Lower lobe of right lung (tissue), 2 donors: ENCODE results near the gene PDE4B. TPM values are rescaled to one million over a fixed set of nuclear protein-coding genes. Genes with fewer than 3 reads are reported as not detected.

ENCODE experiments used
- ATAC-seq, 2 donors: fragments of 200-7000 bp; cut with Tn5 transposase; one replicate each; pipeline ENCODE4 v1.9.1; 2020 to 2022; ENCODE audit warnings: mild to moderate bottlenecking in 2 of 2, moderate library complexity in 2 of 2
- DNase-seq: peaks from one replicate; pipeline ENCODE4 v3.0.0-alpha.2; 2020
- H3K27ac ChIP-seq: fragments of 200-600 bp; one replicate; pipeline ENCODE4 v1.8.0; 2022
- H3K27me3 ChIP-seq: fragments of 200-600 bp; one replicate; pipeline ENCODE4 v1.8.0; 2022; ENCODE audit warnings: low read depth
- H3K36me3 ChIP-seq: fragments of 200-600 bp; one replicate; pipeline ENCODE4 v1.8.0; 2022; ENCODE audit warnings: mild to moderate bottlenecking
- H3K4me1 ChIP-seq: fragments of 200-600 bp; one replicate; pipeline ENCODE4 v1.8.0; 2022
- H3K4me3 ChIP-seq: fragments of 200-600 bp; one replicate; pipeline ENCODE4 v1.8.0; 2022; ENCODE audit warnings: mild to moderate bottlenecking
- H3K9me3 ChIP-seq: fragments of 200-600 bp; one replicate; pipeline ENCODE4 v1.8.0; 2022
- CTCF ChIP-seq: fragments of 200-600 bp; IDR thresholded peaks from one replicate; pipeline ENCODE4 v1.8.0; 2022; ENCODE audit warnings: antibody characterized with exemption, mild to moderate bottlenecking
- intact Hi-C: fragments of 100-400 bp; cut with DNase I; formaldehyde crosslinking; loops from one replicate; pipeline ENCODE4 v1.11.0; 2022
- total RNA-seq: library from RNA; stranded (reverse); fragmentation: NEBNext Ultra II Directional; extraction: Animal tissue kit (Norgen Biotek cat#: 25700); gene quantifications from one replicate; pipeline ENCODE4 v1.2.1, GENCODE V29; 2021
- donor health status: DM: no; HTN: yes; CAD: no; lungs with severe emphysema.

PDE4B gene
- total RNA-seq, 1 donor from 2014 or later: 26.9 TPM

GRCh38 chr1:66231681-66232463 is 439.2 kb downstream of the PDE4B start:
- Histone ChIP-seq H3K27ac (no peak overlapping the region), H3K9me3 (no peaks in the 10 kb centered on the region), H3K4me3 (no peak overlapping the region), H3K36me3 (no peaks in the 10 kb centered on the region), H3K27me3 (no peaks in the 10 kb centered on the region), H3K4me1 (no peaks in the 10 kb centered on the region)
- TF ChIP-seq CTCF: no peak
- ATAC-seq (no peak), DNase-seq (no peak)
- intact Hi-C loops: no loop called here

GRCh38 chr1:66237042-66237441 is 444.3 kb downstream of the PDE4B start:
- H3K4me3 ChIP-seq: no peak overlapping the region
- ATAC-seq: no peak
- no peak for DNase-seq
- H3K9me3 ChIP-seq: no peaks in the 10 kb centered on the region
- H3K36me3 ChIP-seq: no peaks in the 10 kb centered on the region
- no peak for TF ChIP-seq CTCF
- no peaks in the 10 kb centered on the region for H3K27me3 ChIP-seq
- no peaks in the 10 kb centered on the region for H3K4me1 ChIP-seq
- intact Hi-C loops: no loop called here
- no peak overlapping the region for H3K27ac ChIP-seq

- H3K4me3 ChIP-seq: no peak overlapping the region
- ATAC-seq (no peak), DNase-seq (no peak)
- intact Hi-C loops: no loop called here
- no peaks in the 10 kb centered on the region for H3K9me3 ChIP-seq
- TF ChIP-seq CTCF: no peak
- no peak overlapping the region for H3K27ac ChIP-seq
- no peaks in the 10 kb centered on the region for H3K36me3 ChIP-seq
- H3K27me3 ChIP-seq: no peaks in the 10 kb centered on the region
- H3K4me1 ChIP-seq: no peaks in the 10 kb centered on the region
These were observed 445.2 kb downstream of the PDE4B start for GRCh38 chr1:66237722-66238479.

- DNase-seq (no peak), ATAC-seq (no peak)
- intact Hi-C loops: loop anchor here (5.0 kb wide), 1 partner anchor 278 kb away; no protein-coding TSS in a partner anchor
- no peak overlapping the region for H3K4me3 ChIP-seq
- H3K36me3 ChIP-seq: no peaks in the 10 kb centered on the region
- no peaks in the 10 kb centered on the region for H3K27me3 ChIP-seq
- no peak for TF ChIP-seq CTCF
- H3K27ac ChIP-seq: no peak overlapping the region
- H3K4me1 ChIP-seq: no peaks in the 10 kb centered on the region
- H3K9me3 ChIP-seq: no peaks in the 10 kb centered on the region
These were observed 447.1 kb downstream of the PDE4B start for GRCh38 chr1:66239834-66240233.

- H3K9me3 ChIP-seq: no peaks in the 10 kb centered on the region
- DNase-seq (no peak), ATAC-seq (no peak)
- no peak overlapping the region for H3K27ac ChIP-seq
- H3K4me1 ChIP-seq: no peaks in the 10 kb centered on the region
- intact Hi-C loops: loop anchor here (5.0 kb wide), 1 partner anchor 278 kb away; no protein-coding TSS in a partner anchor
- H3K27me3 ChIP-seq: no peaks in the 10 kb centered on the region
- H3K4me3 ChIP-seq: no peak overlapping the region
- H3K36me3 ChIP-seq: no peaks in the 10 kb centered on the region
- no peak for TF ChIP-seq CTCF
These were observed 448.1 kb downstream of the PDE4B start for GRCh38 chr1:66240491-66241484.
